Thyroid gland (tissue), 4 donors: ENCODE results near the gene WDR27. TPM values are rescaled to one million over a fixed set of nuclear protein-coding genes. Genes with fewer than 3 reads are reported as not detected.
A peak's percentile ranks its signal among the peaks of the same experiment; 100 is the strongest.

Experiments
- DNase-seq, 2 donors: peaks; one replicate each; pipeline ENCODE4 v3.0.0-alpha.2; 2019
- H3K27ac ChIP-seq, 3 donors: fragments of 200-600 bp; sonication (generic); 1 replicate in 2 of 3; 2 replicates in 1 of 3; pipeline ENCODE4 v1.5.1; 2016 to 2019; ENCODE audit warnings: mild to moderate bottlenecking in 1 of 3, moderate library complexity in 1 of 3
- H3K27me3 ChIP-seq: fragments of 200-600 bp; sonication (generic); one replicate; pipeline ENCODE4 v1.5.1; 2019
- H3K36me3 ChIP-seq, 2 donors: fragments of 200-600 bp; sonication (generic); one replicate each; pipeline ENCODE4 v1.5.1; 2016 to 2019
- H3K4me1 ChIP-seq, 2 donors: fragments of 200-600 bp; sonication (generic); one replicate each; pipeline ENCODE4 v1.5.1; 2017 to 2019
- H3K4me3 ChIP-seq, 3 donors: fragments of 200-600 bp; sonication (generic); replicated peaks in 1 of 3; 1 replicate in 2 of 3; 2 replicates in 1 of 3; pipeline ENCODE4 v1.5.1; 2016; ENCODE audit warnings: mild to moderate bottlenecking in 1 of 3
- H3K9me3 ChIP-seq: fragments of 200-600 bp; sonication (generic); one replicate; pipeline ENCODE4 v1.5.1; 2017
- POLR2A ChIP-seq, 2 donors: fragments of 450-650 bp; IDR thresholded peaks; one replicate each; pipeline ENCODE4 v1.6.1; 2017; ENCODE audit warnings: antibody characterized with exemption in 2 of 2, mild to moderate bottlenecking in 2 of 2, moderate library complexity in 1 of 2
- WGBS, 2 donors: methylation state at CpG; one replicate each; pipeline ENCODE4 v1.1.5; 2017; 5-methylcytosine and 5-hydroxymethylcytosine counted together
- intact Hi-C: fragments of 100-400 bp; cut with DNase I; formaldehyde crosslinking; loops from one replicate; pipeline ENCODE4 v1.15.1; 2023
- total RNA-seq, 4 donors: library from RNA; depleted of rRNA; stranded (reverse); fragments of >200 nt; gene quantifications; one replicate each; pipeline ENCODE4 v1.2.3, GENCODE V29; 2016
- TF ChIP-seq, protein P1 (sequence below), 6 experiments: fragments of 200-600 bp in 3 of 6; fragments of 450-650 bp in 3 of 6; sonication (generic) in 3 of 6; IDR thresholded peaks; one replicate each; pipeline ENCODE4 v1.5.1; 2016 to 2019; ENCODE audit warnings: antibody characterized with exemption in 6 of 6, mild to moderate bottlenecking in 2 of 6, inconsistent platforms in 1 of 6, moderate library complexity in 1 of 6

Gene WDR27
- total RNA-seq, 4 donors from 2014 or later = 48.9 to 74.6 (median 51.8) TPM

DNA sequence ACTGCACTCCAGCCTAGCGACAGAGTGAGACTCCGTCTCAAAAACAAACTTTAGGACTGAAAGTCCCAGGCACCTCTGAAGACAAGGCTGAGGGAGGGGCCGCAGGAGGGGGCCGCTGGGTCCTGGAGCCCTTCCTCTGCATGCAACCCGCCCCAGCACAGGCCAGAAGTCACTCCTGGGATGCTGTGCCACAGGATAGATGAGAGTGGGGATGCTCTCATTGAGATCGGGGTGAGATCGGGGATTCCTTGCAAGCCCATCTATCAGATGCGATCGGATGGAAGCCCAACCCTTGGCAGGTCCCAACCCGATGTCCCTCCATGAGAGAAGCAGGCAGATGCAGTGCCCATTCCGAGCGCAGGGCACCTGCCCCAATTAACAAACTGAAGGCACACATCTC is 66.5 kb downstream of the WDR27 start:
- WGBS, 2 donors = 96 to 97% methylated on average over 12 of the region's 12 CpGs
- intact Hi-C loops = no loop called here
- Histone ChIP-seq H3K4me3 (no peak overlapping the region), H3K4me1 (no peaks in the 10 kb centered on the region), H3K27me3 (no peaks in the 10 kb centered on the region), H3K9me3 (no peaks in the 10 kb centered on the region), H3K27ac (no peak overlapping the region), H3K36me3 (no peaks in the 10 kb centered on the region)
- TF ChIP-seq, protein P1, sequence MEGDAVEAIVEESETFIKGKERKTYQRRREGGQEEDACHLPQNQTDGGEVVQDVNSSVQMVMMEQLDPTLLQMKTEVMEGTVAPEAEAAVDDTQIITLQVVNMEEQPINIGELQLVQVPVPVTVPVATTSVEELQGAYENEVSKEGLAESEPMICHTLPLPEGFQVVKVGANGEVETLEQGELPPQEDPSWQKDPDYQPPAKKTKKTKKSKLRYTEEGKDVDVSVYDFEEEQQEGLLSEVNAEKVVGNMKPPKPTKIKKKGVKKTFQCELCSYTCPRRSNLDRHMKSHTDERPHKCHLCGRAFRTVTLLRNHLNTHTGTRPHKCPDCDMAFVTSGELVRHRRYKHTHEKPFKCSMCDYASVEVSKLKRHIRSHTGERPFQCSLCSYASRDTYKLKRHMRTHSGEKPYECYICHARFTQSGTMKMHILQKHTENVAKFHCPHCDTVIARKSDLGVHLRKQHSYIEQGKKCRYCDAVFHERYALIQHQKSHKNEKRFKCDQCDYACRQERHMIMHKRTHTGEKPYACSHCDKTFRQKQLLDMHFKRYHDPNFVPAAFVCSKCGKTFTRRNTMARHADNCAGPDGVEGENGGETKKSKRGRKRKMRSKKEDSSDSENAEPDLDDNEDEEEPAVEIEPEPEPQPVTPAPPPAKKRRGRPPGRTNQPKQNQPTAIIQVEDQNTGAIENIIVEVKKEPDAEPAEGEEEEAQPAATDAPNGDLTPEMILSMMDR (IDR thresholded peaks at IDR 0.05) = no peak
- TF ChIP-seq POLR2A (IDR thresholded peaks at IDR 0.05) = no peak
- no peak for DNase-seq

DNA sequence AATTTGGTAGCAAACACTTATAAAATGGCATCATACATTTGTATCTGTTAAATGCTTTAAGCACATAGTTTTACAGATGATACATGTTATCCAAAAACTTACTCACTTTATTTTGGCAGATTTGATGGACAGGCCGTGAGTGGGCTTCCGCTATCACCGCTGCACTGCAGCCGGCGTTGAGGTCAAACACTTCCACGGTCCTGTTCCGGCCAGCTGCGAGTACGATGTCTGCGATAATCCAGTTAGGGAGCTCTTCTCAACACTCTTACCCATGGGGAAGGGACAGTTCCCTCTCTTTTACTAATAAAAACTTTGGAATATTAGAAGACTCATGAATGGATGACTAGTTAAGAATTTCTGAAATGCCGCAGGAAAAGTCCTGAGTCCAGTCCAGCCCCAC is 69.0 kb downstream of the WDR27 start:
- DNase-seq = no peak
- Histone ChIP-seq H3K4me1 (peaks cover 7 to 8% of the 10 kb centered on the region in 2 donors), H3K27ac (no peak overlapping the region), H3K9me3 (no peaks in the 10 kb centered on the region), H3K36me3 (no peaks in the 10 kb centered on the region), H3K4me3 (no peak overlapping the region), H3K27me3 (no peaks in the 10 kb centered on the region)
- intact Hi-C loops = no loop called here
- 97% methylated on average over 11 of the region's 11 CpGs for WGBS, 2 donors
- TF ChIP-seq, protein P1 (IDR thresholded peaks at IDR 0.05) = no peak
- no peak for TF ChIP-seq POLR2A (IDR thresholded peaks at IDR 0.05)

DNA sequence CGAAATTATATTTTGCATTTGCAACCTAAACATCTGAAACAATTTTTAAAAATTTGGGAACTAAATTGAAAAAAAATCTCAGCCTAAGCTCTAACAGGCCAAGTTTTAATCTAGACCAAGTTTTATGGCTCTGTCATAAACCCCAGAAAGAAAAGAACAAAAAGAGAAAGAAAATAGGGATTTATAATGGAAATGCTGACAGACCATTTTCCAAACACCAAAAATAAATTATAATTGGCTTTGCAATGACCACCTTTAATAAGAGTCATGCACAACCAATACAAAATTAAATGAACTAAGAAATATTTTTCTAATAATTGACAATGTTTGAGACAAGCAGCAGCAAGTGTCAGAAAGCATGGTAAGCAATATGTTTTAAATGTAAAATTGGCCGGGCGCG is 72.6 kb downstream of the WDR27 start:
- no peaks in the 10 kb centered on the region for H3K27me3 ChIP-seq
- peak overlapping the region in 1 of 3 donors; percentile 75 for H3K27ac ChIP-seq
- intact Hi-C loops = no loop called here
- no peaks in the 10 kb centered on the region for H3K36me3 ChIP-seq
- no peak for TF ChIP-seq POLR2A (IDR thresholded peaks at IDR 0.05)
- TF ChIP-seq, protein P1 (IDR thresholded peaks at IDR 0.05) = no peak
- H3K4me1 ChIP-seq = peaks cover 16 to 25% of the 10 kb centered on the region in 2 donors
- no peaks in the 10 kb centered on the region for H3K9me3 ChIP-seq
- H3K4me3 ChIP-seq = no peak overlapping the region
- 71 to 86% methylated on average over 4 of the region's 4 CpGs for WGBS, 2 donors
- DNase-seq = no peak

DNA sequence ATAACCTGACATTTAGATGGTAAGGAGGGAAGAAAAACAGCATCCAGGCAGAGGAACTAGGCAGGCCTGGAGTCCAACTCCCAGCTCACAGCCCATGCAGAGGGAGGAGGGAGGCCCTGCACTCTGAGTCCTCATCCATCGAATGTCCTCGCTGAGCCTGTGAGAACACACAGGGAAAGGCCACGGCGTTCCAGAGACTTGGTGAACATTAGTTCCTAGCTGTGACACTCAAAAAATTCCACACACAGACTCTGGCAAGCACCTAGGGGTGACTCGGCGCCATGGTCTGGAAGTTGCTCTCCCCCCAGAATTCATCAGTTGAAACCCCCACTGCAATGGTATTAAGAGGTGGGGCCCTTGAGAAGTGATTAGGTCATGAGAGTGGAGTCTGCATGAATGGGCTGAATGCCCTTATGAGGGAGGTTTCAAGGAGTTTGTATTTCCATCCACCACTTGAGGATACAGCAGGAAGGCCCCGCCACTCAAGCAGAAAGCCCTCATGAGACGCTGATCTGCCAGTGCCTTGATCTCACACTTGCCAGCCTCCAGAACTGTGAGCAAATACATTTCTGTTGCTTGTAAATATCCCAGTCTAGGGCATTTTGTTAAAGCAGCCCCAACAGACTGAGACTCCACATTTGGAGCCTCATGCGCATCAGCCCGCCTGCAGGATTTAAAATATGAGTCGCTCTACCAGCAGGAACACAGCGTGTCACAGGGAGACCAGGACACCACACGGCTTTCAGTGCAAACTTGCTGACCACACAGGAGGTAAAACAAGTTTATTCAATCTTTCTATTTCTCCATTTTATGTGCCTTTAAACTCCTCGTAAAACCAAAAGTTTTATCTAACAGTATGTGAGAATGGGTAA is 73.9 kb downstream of the WDR27 start:
- Histone ChIP-seq H3K27me3 (no peaks in the 10 kb centered on the region), H3K27ac (peak overlapping the region; percentile 84 to 92 (median 86)), H3K9me3 (no peaks in the 10 kb centered on the region), H3K4me3 (no peak overlapping the region), H3K36me3 (no peaks in the 10 kb centered on the region), H3K4me1 (peaks cover 19 to 38% of the 10 kb centered on the region in 2 donors)
- 43 to 51% methylated on average over 14 of the region's 14 CpGs for WGBS, 2 donors
- intact Hi-C loops = no loop called here
- DNase-seq = peak; percentile 91 to 94
- peak in 1 of 2 donors; percentile 60 for TF ChIP-seq POLR2A (IDR thresholded peaks at IDR 0.05)
- TF ChIP-seq, protein P1 (IDR thresholded peaks at IDR 0.05) = peak in 3 of 6 experiments; percentile 19 to 35 (median 24)

DNA sequence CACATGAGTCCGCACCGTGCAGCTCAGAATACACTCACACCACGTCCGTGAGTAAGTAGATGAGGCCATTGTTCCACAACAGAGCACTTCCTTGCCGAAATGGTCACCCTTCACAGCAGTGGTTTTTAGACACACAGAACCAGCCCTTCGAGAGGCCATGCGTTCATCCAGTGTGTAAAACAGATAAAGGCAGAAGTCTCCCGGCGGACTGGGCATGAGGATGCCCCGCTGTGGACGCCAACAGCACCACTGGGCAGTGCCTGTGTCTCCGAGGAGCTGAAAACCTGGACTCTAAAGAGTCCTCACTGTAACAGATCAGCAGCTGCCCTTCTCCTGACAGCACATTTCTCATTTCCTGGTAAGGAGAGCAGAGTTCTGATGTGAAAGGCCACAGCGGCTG is 75.2 kb downstream of the WDR27 start:
- H3K9me3 ChIP-seq = no peaks in the 10 kb centered on the region
- DNase-seq = no peak
- no peaks in the 10 kb centered on the region for H3K27me3 ChIP-seq
- intact Hi-C loops = no loop called here
- TF ChIP-seq, protein P1 (IDR thresholded peaks at IDR 0.05) = no peak
- no peak for TF ChIP-seq POLR2A (IDR thresholded peaks at IDR 0.05)
- 90 to 92% methylated on average over 11 to 13 of the region's 13 CpGs for whole genome bisulfite sequencing, 2 donors
- peak overlapping the region; percentile 84 to 92 (median 86) for H3K27ac ChIP-seq
- peaks cover 32 to 45% of the 10 kb centered on the region in 2 donors for H3K4me1 ChIP-seq
- no peaks in the 10 kb centered on the region for H3K36me3 ChIP-seq
- H3K4me3 ChIP-seq = no peak overlapping the region
